Stimulated activated CD4-positive, alpha-beta T cell treated with anti-CD3 and anti-CD28 coated beads, Interleukin-2, amount 100 ng/mL, for 24 hours (primary cell): ENCODE data around the gene TOR2A.
"Not testable (repeated sequence)": the region's sequence is repeated elsewhere in the genome, so short reads cannot be mapped to it uniquely, and the experiment has no call there.

ENCODE experiments used
- DNase-seq, 2 donors: peaks; one replicate each; pipeline ENCODE4 v3.0.0-alpha.2; 2020

The TOR2A gene

GRCh38 chr9:127734747-127735529 lies at the start of gene TOR2A:
Gene TOR2A (minus strand): TSS chr9:127735294. CDS start chr9:127735270, 24 bp downstream.
- DNase-seq = peak; percentile 99

DNA sequence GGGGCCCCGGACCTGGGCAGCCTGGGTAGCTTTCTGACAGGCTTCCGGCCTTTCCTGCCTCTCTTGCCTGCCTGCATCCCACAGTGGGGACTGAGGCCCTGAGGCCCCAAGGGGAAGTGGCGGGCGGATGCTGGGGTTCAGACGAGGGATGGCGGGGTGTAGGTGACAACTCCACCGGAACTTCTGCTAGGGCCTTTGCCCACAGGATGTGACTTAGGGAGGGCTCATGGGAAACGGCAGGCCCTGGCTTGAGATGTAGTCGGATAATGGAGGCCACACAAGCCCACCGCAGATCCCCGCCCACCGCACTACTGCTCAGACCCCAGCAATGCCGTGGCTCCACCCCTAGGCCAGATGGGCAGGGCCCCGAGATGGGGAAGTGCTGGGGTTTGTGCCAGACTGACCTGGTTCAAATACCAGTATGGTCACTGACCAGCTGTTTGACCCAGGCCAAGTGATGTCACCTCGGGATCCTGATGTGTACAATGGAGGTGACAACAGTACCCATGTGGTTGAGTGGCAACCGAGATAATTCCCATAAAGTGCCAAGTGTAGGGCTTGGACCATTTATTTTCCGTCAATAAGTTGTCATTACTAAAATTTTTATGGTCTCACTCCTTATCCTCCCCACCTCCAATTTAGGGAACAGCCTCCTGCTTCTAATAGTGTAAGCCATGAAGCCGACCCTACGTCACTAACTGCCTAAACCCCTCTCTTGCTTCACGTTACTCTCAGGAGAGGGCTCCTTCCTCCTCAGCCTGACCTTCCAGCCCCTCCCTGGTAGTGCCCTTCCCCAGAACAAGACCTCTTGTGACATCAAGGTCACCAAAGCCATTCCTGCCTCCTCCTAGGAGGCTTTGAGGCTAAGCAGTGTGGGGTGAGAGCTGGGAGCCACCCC lies 48.3 kb upstream of the TOR2A start:
- DNase-seq = peak; percentile 64 to 73

GRCh38 chr9:127781806-127782205 lies 46.7 kb upstream of the TOR2A start:
- no peak for DNase-seq

DNA sequence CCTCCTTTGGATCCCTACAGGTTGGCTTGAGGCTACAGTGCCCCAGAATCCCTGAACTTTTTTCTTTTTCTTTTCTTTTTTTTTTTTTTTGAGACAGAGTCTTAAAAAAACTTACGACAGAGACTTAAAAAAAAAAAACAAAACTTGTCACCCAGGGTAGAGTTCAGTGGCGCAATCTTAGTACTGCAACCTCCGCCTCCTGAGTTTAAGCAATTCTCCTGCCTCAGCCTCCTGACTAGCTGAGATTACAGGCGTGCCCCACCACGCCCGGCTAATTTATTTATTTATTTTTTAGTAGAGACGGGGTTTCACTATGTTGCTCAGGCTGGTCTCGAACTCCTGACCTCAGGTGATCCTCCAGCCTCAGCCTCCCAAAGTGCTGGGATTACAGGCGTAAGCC lies 45.8 kb upstream of the TOR2A start:
- DNase-seq = not testable (repeated sequence)

- no peak for DNase-seq
These were observed 45.2 kb upstream of the TOR2A start for GRCh38 chr9:127780126-127780885.

- peak; percentile 60 to 67 for DNase-seq
These were observed 44.3 kb upstream of the TOR2A start for GRCh38 chr9:127779136-127779981.

- peak; percentile 58 to 59 for DNase-seq
These were observed 43.4 kb upstream of the TOR2A start, which contains the start of gene SH2D3C for GRCh38 chr9:127778280-127779135. Gene SH2D3C (minus strand): TSS chr9:127778666. CDS start chr9:127778627, 39 bp downstream.

DNA sequence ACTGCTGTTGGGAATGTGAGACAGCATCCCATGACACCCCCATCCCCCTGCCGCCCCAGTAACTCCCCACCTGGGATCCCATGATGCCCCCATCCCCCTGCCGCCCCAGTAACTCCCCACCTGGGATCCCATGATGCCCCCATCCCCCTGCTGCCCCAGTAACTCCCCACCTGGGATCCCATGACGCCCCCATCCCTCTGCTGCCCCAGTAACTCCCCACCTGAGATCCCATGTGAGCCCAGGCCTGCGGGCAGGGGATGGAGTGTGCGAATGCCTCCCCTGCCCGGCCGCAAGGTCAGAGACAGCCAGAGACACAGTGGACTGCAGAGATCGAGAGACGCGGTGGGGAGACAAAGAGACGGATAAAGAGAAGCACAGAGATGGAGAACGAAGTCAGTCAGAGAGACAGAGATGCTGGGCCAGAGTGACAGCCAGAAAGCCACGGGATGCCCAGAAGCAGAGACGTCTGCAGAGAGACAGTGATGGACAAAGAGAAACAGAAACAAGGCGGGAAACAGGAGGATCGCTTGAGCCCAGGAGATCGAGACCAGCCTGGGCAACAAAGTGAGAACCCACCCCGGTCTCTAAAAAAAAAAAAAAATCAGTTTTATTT lies 42.4 kb upstream of the TOR2A start:
- DNase-seq = no peak

DNA sequence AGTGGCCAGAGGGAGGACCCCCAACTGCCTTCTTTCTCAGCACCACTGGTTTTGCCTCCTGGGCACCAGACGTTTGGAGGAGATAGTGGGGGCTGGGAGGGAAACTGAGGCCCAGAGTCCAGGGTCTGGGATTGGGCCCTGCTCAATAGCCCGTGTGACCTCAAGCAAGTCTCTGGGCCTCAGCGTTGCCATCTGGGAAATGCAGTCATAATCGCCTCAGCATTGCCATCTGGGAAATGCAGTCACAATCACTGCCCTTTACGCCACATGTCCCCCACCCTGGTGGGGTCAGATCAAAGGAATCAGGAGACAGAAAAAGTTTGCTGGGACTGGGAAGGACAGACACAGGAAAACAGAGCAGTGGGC lies 41.8 kb upstream of the TOR2A start:
- DNase-seq = no peak

DNA sequence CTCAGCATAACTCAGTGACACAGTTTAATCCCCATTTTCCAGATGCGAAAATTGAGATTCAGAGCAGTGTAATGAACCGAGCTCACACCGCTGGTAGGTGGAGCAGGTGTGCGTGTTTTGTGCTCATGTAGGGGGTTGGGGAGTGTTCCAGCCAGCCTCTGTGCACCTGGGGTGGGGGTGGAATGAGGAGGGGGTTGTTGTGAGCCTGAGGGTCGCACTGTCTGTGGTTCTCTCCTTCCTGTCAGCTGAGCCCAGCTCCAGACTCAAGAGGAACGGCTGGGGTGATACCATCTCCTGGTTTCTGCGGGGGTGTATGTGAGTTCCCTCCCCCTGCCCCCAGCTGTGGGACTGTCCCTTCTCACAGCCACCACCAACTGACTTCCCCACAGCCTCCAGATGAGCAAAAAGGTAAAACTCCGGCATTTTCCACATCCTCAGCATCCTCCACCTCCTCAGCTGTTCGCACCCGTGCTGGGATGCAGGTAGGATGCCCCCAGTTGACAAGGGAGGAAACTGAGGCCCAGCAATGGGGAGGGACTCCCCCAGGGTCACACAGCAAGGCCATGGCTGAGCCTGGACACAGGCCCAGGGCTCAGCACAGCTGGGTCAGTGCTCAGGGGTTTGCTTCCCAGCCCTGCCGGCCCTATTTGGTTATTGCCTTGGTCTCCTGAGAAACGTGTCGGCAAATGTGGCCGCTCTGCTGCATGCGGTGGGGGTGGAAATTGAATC lies 41.3 kb upstream of the TOR2A start:
- DNase-seq = peak; percentile 73 to 78

DNA sequence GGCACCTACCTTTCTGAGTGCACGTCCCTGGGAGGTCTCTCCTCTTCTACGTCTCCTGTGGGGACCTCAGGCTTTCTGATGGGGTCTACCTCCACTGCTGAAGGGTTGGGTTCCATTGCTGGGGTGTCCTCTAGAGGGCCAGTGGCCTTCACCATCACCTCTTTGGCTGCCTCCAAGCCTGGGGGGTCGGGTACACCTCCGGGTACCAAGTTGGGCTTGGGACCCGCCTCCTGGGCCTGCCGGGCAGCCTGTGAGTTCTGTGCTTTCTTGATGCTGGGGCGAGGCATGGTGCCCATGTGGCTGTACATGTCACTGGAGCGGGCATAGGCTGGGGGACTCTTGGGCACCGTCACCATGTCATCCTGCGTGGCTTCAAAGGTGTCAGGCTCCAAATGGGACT lies 38.9 kb upstream of the TOR2A start:
- no peak for DNase-seq

GRCh38 chr9:127773272-127773671 lies 38.2 kb upstream of the TOR2A start:
- DNase-seq = no peak

GRCh38 chr9:127772603-127773002 lies 37.5 kb upstream of the TOR2A start:
- DNase-seq = no peak

DNA sequence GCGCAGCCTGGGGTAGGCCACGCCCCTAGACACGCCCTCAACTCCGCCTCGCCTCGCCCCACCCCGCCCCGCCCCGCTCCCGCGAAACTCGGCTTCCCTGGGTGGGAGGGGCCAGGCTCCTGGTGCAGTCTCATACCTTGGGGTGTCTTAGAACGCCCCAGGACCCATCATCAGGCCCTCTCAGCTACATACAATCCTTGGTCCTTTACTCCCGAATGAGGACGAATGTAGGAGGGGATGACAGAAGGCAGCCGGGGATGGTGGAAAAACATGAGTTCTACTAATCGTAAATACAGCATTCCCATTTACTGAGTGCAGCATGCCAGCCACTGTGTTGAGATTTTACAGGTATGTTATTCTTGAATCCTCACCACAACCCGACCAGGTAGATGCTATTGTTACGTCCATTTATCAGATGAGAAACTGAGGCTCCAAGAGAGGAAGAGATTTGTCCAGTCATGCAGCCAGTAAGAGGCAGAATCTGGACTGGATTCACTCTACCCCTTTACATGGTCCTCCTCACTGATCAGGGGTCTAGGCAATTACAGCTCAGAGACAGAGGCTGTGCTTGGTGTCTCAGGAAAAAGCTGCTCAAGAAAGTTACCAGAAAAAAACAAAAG lies 36.6 kb upstream of the TOR2A start:
- no peak for DNase-seq

DNA sequence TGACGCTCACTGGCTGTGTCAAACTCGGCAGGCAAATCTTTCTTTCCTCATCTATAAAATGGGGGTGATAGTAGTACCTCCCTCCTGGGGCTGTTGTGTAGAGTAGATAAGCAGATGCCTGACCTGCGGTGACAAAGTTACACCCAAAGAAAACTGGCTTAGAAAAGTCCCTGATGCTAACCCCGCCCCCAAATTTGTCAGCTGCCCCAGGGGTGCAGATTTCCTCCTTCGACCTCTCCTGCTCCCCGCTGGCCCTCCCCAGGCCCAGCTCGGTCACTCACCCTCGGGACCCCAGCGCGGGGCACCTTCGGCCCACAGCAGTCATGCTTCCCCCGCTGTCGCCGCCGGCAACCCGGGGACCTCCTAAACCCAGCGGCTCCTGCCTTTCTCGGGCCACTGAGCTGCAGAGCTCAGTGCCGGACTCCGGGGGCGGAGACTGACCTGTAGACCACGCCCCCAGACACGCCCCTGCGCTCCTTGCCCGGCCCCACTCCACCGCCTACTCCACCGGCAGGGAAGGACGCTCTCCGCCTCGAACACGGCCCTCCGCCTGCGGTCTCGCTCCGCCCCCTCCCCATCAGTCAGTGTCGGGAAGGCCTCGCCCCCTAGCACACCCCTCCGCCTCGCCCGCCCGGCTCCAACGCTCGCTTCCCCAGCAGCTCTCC lies 35.9 kb upstream of the TOR2A start:
- DNase-seq = peak; percentile 96 to 98

DNA sequence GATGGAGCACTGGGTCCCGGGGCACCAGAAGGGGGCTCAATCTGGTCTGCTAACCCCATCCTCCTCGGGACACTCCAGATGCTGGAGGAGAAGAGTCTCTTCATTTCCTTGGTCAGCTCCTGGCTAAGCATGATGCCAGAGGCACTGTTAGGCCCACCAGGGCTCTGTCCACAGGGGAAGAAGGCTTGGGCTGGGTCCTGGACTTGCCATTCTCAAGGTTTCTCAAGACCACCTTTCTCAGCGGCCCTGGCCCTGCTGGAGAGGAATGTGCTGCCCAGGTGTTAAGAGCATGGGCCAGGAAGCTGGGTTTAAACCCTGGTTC lies 35.5 kb upstream of the TOR2A start:
- no peak for DNase-seq

DNA sequence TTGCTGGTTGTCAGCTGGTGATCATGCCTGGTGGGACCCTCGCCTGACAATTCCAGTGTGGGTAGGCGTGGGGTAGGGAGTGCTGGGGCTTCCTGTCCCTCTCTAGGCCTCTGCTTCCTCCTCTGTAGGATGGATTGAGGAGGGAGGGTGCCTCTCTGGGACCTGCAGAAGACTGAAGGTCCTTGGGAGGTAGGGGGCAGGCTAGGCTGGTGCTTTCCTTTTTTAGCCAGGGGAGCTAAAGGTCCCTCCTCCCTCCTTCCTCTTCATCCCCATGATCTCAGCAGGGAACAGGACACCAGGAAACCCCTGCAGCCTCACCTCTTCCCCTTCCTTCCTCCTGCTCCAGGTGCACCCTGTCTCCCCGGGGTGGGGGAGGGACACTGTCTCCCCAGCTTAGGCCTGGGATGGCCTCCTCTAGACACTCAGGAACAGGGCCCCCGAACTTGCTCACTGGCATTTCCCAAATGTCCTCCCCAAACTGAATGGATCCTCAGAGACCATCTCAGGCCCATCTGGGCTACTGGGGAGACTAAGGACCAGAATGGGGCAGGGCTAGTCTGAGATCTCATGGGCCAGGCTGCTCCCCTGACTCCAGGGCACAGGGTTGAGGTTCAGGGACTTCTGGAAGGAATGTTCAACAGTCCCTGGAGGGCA lies 35.0 kb upstream of the TOR2A start:
- DNase-seq = no peak

DNA sequence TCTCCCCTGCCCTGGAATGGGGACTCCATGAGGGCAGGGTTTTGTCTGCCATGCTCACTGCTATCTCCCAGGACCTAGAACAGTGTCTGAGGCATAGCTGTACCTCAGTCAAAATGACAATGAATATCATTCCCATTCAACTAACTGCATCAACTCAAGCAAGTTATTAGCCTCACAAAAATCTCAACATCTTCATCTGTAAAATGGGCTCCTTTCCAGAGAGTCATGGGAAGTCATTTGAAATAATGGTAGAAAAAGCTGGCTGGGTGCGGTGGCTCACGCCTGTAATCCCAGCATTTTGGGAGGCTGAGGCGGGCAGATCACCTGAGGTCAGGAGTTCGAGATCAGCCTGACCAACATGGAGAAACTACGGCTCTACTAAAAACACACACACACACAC lies 34.0 kb upstream of the TOR2A start:
- DNase-seq = no peak

GRCh38 chr9:127768698-127769097 lies 33.6 kb upstream of the TOR2A start:
- no peak for DNase-seq
